Fibroblast of lung (primary cell): ENCODE data around the gene STARD3NL.

Source experiments
- EZH2 ChIP-seq: IDR thresholded peaks from 2 replicates; pipeline ENCODE4 v1.5.1; 2012; ENCODE audit warnings: low read length, control low read depth, mild to moderate bottlenecking; ENCODE audit errors: missing control alignments
- TF ChIP-seq, protein P1 (sequence below), 2 donors: IDR thresholded peaks in 1 of 2; conservative IDR thresholded peaks in 1 of 2; 1 replicate in 1 of 2; 2 replicates in 1 of 2; pipeline ENCODE4 v1.5.1; 2011 to 2012; ENCODE audit warnings: low read length in 2 of 2, control low read depth in 1 of 2, inconsistent platforms in 1 of 2, low read depth in 1 of 2, mild to moderate bottlenecking in 1 of 2

DNA sequence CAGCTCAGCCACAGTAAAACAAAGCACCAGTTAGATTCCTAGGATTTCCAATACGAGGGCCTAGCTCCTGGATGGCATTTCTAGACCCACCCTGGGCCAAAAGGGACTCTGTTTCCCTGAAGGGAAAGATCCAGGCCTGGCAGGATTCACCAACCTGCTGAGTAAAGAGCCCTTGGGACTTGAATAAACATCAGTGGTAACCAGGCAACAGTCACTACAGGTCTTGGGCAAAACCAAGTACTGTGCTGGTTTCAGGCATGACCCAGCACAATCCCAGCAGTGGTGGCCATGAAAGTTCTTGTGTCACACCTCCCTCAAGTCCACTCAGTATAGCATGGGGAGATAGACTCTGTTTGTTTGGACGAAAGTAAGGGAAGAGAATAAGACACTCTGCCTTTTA lies 31.0 kb upstream of the STARD3NL start:
- TF ChIP-seq, protein P1, sequence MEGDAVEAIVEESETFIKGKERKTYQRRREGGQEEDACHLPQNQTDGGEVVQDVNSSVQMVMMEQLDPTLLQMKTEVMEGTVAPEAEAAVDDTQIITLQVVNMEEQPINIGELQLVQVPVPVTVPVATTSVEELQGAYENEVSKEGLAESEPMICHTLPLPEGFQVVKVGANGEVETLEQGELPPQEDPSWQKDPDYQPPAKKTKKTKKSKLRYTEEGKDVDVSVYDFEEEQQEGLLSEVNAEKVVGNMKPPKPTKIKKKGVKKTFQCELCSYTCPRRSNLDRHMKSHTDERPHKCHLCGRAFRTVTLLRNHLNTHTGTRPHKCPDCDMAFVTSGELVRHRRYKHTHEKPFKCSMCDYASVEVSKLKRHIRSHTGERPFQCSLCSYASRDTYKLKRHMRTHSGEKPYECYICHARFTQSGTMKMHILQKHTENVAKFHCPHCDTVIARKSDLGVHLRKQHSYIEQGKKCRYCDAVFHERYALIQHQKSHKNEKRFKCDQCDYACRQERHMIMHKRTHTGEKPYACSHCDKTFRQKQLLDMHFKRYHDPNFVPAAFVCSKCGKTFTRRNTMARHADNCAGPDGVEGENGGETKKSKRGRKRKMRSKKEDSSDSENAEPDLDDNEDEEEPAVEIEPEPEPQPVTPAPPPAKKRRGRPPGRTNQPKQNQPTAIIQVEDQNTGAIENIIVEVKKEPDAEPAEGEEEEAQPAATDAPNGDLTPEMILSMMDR (conservative IDR thresholded peaks at IDR 0.05 in 1 of 2, IDR thresholded peaks at IDR 0.05 in 1 of 2; ENCODE audit: low read depth in 1 of 2, low read length in 2 of 2) = no peak
- TF ChIP-seq EZH2 = no peak
